C4-2B (cell line): ENCODE measurements around the gene HNRNPA0.

Source experiments
- H3K27ac ChIP-seq: fragments of 450-650 bp; 2 replicates; pipeline ENCODE4 v1.5.1; 2017
- CTCF ChIP-seq: fragments of 450-650 bp; conservative IDR thresholded peaks from 2 replicates; pipeline ENCODE4 v1.5.1; 2017; ENCODE audit warnings: mild to moderate bottlenecking
- ZFX ChIP-seq: fragments of 450-650 bp; IDR thresholded peaks from 2 replicates; pipeline ENCODE4 v1.6.1; 2017

Gene HNRNPA0

GRCh38 chr5:137696481-137696880, 57.7 kb downstream of the HNRNPA0 start:
- no peak overlapping the region for H3K27ac ChIP-seq
- TF ChIP-seq ZFX (no peak), CTCF (no peak)

- TF ChIP-seq ZFX (no peak), CTCF (no peak)
- H3K27ac ChIP-seq, result no peak overlapping the region
Observed at GRCh38 chr5:137695651-137696428, 58.3 kb downstream of the HNRNPA0 start.
